HFFc6 (cell line): ENCODE measurements around the gene FEM1B. TPM values are rescaled to one million over a fixed set of nuclear protein-coding genes. Genes with fewer than 3 reads are reported as not detected.
A peak's percentile ranks its signal among the peaks of the same experiment; 100 is the strongest.

Experiments
- DNase-seq: peaks from one replicate; pipeline ENCODE4 v3.0.0-alpha.2; 2018
- H3K27ac Mint-ChIP-seq: 2 replicates; pipeline ENCODE4 v1.8.0; 2020; ENCODE audit warnings: mild to moderate bottlenecking, mixed read lengths
- H3K27me3 Mint-ChIP-seq: 2 replicates; pipeline ENCODE4 v1.8.0; 2021; ENCODE audit warnings: mild to moderate bottlenecking, moderate library complexity, mixed read lengths; ENCODE audit not compliant: insufficient read depth
- H3K36me3 Mint-ChIP-seq: 2 replicates; pipeline ENCODE4 v1.8.0; 2021; ENCODE audit warnings: low read depth, mixed read lengths
- H3K4me1 Mint-ChIP-seq: 2 replicates; pipeline ENCODE4 v1.8.0; 2020; ENCODE audit warnings: low read depth, mixed read lengths
- H3K4me3 Mint-ChIP-seq: 2 replicates; pipeline ENCODE4 v1.8.0; 2020; ENCODE audit warnings: mild to moderate bottlenecking, moderate library complexity, mixed read lengths
- H3K9me3 Mint-ChIP-seq: 2 replicates; pipeline ENCODE4 v1.8.0; 2020; ENCODE audit warnings: mild to moderate bottlenecking, mixed read lengths
- CTCF ChIP-seq: fragments of 200-600 bp; sonication (generic); IDR thresholded peaks from 2 replicates; pipeline ENCODE4 v1.5.0; 2021; ENCODE audit warnings: antibody characterized with exemption, mild to moderate bottlenecking
- total RNA-seq, 6 experiments: library from RNA; stranded (reverse); fragmentation: NEBNext Ultra II Directional; extraction: Animal tissue kit (Norgen Biotek cat#: 25700); gene quantifications; 2 replicates in 1 of 6; 3 replicates in 5 of 6; pipeline ENCODE4 v1.2.3, GENCODE V29; 2021

FEM1B gene
- total RNA-seq, 6 experiments from 2014 or later, result 30.7 to 38.0 (median 32.7) TPM

DNA sequence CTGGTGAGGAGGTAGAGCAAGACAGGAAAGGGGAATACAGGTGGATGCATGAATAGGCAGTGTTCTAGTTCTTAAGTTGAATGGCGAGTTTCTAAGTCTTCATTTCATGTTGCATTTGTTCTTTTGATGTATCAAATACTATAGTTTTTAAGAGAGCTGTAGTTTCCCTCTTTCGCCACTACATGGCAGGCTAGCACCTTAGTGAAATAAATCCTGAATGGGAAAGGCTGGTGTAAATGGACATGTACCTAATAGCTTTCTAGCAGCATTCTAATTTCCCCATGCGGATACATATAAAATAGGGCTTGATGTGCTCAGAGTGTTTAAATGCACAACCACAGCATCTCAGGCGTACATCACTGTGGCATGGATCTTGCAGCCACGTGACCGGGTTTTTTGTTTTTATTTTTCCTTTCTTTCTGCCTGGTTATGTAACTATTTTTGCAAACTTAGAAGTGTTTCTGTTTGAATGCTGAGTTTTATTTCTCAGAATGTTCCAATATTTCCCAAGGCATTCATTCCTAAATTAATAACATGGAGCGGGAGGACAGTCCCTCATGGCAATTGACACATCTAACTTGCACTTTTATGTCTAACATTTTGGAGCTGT, 24.5 kb upstream of the FEM1B start:
- Mint-ChIP-seq H3K4me3 (peak overlapping the region; percentile 21; the same call in 1 of the 2 replicates), H3K4me1 (peaks cover 5% of the 10 kb centered on the region; the same call in 1 of the 2 replicates), H3K36me3 (no peaks in the 10 kb centered on the region), H3K27me3 (peaks cover 7% of the 10 kb centered on the region; the same call in 1 of the 2 replicates), H3K9me3 (no peaks in the 10 kb centered on the region), H3K27ac (no peak overlapping the region)
- DNase-seq, result peak; percentile 70
- TF ChIP-seq CTCF, result peak; percentile 94

DNA sequence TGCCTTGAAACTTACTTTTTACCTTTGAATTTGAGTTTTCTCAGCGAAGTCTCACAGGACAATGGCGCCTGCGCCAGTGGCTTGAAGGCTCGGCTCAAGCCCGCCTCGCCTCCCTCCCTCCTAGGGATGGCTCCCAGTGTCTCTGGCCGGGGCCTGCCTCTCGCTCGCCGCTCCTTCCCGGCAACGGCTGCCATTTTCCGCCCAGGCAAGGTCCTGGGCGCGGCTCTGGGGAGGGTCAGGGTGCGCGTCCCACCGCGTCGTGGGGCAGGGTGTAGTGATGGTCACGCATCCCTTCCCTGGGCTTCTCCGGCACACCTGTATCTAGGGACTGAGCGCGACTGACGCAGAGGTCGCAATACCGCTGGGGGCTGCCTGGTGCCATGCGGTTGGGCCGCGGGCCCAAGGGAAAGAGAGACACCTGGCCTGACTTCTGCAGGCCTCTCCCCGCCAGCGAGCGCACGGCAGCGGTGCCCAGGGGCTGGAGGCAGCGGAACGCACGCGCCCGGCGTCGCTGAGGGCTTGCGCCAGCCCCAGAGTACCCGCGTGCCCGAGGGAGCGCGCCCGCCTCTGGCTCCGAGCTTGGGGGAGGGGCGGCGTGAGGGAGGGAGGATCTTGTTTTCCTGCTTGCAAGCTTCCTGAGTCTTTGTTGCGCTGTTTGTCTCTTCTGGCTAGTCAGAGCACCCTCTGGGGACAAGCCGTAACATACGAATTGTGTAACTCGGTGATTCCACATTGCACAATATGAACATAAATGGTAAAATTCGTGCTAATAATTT, 20.7 kb upstream of the FEM1B start:
- DNase-seq, result peak; percentile 77
- H3K27me3 Mint-ChIP-seq, result peaks cover 5% of the 10 kb centered on the region
- peaks cover 13% of the 10 kb centered on the region for H3K4me1 Mint-ChIP-seq
- H3K9me3 Mint-ChIP-seq, result no peaks in the 10 kb centered on the region
- no peaks in the 10 kb centered on the region for H3K36me3 Mint-ChIP-seq
- H3K27ac Mint-ChIP-seq, result peak overlapping the region; percentile 67
- no peak for TF ChIP-seq CTCF
- peak overlapping the region; percentile 78 for H3K4me3 Mint-ChIP-seq

DNA sequence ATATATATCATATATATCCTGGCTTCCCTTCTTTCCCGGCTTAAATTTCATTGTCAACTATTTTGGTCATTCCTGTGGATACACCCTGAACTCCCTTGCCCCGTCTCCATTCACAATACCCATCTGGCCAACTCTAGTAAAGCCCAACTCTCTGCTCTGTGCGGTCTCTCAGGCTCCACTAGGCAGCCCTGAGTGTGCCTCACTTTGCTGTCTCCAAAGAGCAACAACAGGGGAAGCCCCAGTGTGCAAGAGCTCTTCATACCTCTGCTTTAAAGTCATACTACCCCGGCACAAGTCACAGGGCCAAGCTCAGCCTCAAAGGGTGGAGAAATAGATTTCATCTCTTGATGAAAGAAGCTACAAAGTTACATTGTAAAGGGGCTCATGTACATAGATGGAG, 18.9 kb upstream of the FEM1B start:
- TF ChIP-seq CTCF, result no peak
- Mint-ChIP-seq H3K9me3 (no peaks in the 10 kb centered on the region), H3K36me3 (no peaks in the 10 kb centered on the region), H3K27ac (no peak overlapping the region), H3K4me3 (no peak overlapping the region; the same call in 1 of the 2 replicates), H3K27me3 (peaks cover 3% of the 10 kb centered on the region), H3K4me1 (peaks cover 7% of the 10 kb centered on the region)
- DNase-seq, result no peak

GRCh38 chr15:68259883-68260282, 17.7 kb upstream of the FEM1B start:
- no peak for DNase-seq
- H3K27me3 Mint-ChIP-seq, result peaks cover 7% of the 10 kb centered on the region
- H3K9me3 Mint-ChIP-seq, result no peaks in the 10 kb centered on the region
- H3K4me1 Mint-ChIP-seq, result peaks cover 7% of the 10 kb centered on the region
- H3K4me3 Mint-ChIP-seq, result no peak overlapping the region
- TF ChIP-seq CTCF, result no peak
- no peak overlapping the region for H3K27ac Mint-ChIP-seq
- H3K36me3 Mint-ChIP-seq, result no peaks in the 10 kb centered on the region

DNA sequence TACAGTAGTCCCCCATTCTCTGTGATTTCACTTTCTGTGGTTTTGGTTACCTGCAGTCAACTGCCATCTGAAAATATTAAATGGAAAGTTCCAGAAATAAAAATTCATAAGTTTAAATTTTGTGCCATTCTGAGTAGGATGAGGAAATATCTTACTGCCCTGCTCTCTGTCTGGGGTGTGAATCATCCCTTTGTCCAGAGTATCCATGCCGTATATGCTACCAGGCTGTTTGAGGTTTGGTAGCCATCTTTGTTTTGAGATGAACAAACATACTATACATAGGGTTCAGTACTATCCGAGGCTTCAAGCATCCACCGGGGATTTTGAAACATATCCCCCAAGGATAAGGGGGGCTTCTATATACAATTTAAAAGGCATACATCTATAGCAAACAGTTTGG, 16.3 kb upstream of the FEM1B start:
- Mint-ChIP-seq H3K9me3 (no peaks in the 10 kb centered on the region), H3K4me3 (no peak overlapping the region), H3K27ac (no peak overlapping the region), H3K4me1 (peaks cover 7% of the 10 kb centered on the region), H3K27me3 (peaks cover 7% of the 10 kb centered on the region), H3K36me3 (no peaks in the 10 kb centered on the region)
- no peak for DNase-seq
- TF ChIP-seq CTCF, result no peak
